ENCODE data around the gene AMDHD2.
A peak's percentile ranks its signal among the peaks of the same experiment; 100 is the strongest.

Gene AMDHD2

DNA sequence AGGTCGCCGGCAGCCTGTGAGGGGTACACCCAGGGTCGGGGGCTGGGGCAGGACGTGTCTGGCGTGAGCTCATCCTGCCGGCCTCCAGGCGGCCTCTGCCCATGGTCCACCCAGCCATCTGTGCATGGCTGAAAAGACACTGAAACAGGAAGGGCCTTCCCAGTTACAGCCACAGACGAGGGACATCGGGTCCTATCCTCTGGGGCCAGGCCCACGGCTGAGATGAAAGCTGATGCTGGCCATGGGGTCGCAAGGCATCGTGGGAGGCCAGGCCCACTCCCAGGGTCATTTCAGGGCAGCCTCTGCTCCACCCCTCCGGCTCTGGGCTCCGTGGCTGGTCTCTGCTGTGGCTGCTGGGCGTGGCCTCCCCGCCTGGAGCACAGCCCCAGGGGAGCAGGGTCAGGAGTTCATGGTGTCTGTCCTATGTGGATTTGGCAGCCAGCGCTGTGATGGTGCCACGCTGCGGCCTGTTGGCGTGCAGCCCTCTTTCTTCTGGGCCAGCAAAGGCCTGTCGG lies 23.0 kb upstream of the AMDHD2 start:
- TF ChIP-seq NFIC (IDR thresholded peaks at IDR 0.05) (0 out of 2 replicates have a peak, but pooled peaks have one; percentile 34), TAF1 (IDR thresholded peaks at IDR 0.05; ENCODE audit: low read depth) (no peak), RAD21 (IDR thresholded peaks at IDR 0.05; ENCODE audit: low read depth) (peak; percentile 13; the same call in 1 of the 2 replicates)

DNA sequence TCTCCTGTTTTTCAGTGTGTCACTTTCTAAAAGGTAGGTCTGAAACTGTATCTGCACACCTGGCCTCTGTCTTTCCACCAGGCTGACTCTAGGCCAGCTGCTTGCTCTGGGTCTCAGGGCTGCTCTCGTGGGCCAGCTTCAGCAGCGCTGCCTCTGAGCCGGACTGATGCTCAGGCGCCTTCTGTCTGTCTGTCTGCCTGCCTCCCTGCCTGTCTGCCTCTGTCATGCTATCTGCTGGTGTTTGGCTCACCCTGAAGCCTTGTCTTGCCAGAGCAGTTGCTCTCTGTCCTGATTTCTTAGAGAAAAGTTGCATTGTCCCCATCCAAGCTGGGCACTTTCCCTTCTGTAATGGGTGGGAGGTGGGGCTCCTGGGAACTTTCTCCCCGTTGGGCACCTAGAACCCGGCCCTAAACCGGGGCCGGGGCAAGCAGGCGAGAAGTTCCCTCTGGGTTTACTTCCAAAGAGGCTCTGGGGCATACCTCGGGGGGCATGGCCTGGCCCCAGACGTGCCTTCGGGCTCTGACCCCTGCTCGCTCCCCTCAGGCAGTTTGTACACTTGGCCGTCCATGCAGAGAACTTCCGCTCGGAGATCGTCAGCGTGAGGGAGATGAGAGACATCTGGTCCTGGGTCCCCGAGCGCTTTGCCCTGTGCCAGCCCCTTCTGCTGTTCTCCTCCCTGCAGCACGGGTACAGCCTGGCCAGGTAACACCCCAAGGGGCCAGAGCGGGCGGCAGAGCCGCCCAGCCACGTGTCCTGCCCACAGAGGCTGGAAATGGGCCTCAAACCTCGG lies 22.3 kb upstream of the AMDHD2 start:
- TF ChIP-seq, protein P1, sequence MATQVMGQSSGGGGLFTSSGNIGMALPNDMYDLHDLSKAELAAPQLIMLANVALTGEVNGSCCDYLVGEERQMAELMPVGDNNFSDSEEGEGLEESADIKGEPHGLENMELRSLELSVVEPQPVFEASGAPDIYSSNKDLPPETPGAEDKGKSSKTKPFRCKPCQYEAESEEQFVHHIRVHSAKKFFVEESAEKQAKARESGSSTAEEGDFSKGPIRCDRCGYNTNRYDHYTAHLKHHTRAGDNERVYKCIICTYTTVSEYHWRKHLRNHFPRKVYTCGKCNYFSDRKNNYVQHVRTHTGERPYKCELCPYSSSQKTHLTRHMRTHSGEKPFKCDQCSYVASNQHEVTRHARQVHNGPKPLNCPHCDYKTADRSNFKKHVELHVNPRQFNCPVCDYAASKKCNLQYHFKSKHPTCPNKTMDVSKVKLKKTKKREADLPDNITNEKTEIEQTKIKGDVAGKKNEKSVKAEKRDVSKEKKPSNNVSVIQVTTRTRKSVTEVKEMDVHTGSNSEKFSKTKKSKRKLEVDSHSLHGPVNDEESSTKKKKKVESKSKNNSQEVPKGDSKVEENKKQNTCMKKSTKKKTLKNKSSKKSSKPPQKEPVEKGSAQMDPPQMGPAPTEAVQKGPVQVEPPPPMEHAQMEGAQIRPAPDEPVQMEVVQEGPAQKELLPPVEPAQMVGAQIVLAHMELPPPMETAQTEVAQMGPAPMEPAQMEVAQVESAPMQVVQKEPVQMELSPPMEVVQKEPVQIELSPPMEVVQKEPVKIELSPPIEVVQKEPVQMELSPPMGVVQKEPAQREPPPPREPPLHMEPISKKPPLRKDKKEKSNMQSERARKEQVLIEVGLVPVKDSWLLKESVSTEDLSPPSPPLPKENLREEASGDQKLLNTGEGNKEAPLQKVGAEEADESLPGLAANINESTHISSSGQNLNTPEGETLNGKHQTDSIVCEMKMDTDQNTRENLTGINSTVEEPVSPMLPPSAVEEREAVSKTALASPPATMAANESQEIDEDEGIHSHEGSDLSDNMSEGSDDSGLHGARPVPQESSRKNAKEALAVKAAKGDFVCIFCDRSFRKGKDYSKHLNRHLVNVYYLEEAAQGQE (IDR thresholded peaks at IDR 0.05; ENCODE audit: low read depth): no peak
- TF ChIP-seq YY1 (IDR thresholded peaks at IDR 0.05; ENCODE audit: low read depth): no peak
- TF ChIP-seq, protein P2, sequence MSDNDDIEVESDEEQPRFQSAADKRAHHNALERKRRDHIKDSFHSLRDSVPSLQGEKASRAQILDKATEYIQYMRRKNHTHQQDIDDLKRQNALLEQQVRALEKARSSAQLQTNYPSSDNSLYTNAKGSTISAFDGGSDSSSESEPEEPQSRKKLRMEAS (IDR thresholded peaks at IDR 0.05): no peak
- no peak for TF ChIP-seq EP300 (IDR thresholded peaks at IDR 0.05; ENCODE audit: borderline replicate concordance)
- TF ChIP-seq RAD21 (IDR thresholded peaks at IDR 0.05; ENCODE audit: low read depth): no peak
- TF ChIP-seq TEAD4 (IDR thresholded peaks at IDR 0.05): no peak
- no peak for TF ChIP-seq CREB1 (IDR thresholded peaks at IDR 0.05; ENCODE audit: low read depth)
- TF ChIP-seq, protein P3, sequence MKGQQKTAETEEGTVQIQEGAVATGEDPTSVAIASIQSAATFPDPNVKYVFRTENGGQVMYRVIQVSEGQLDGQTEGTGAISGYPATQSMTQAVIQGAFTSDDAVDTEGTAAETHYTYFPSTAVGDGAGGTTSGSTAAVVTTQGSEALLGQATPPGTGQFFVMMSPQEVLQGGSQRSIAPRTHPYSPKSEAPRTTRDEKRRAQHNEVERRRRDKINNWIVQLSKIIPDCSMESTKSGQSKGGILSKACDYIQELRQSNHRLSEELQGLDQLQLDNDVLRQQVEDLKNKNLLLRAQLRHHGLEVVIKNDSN (IDR thresholded peaks at IDR 0.05): no peak
- no peak for TF ChIP-seq TAF1 (IDR thresholded peaks at IDR 0.05; ENCODE audit: low read depth)
- no peak for TF ChIP-seq NFIC (IDR thresholded peaks at IDR 0.05)
- TF ChIP-seq TCF12 (IDR thresholded peaks at IDR 0.05; ENCODE audit: low read depth): no peak
- TF ChIP-seq ZBTB7A (IDR thresholded peaks at IDR 0.05; ENCODE audit: low read depth): no peak
- TF ChIP-seq FOXM1 (IDR thresholded peaks at IDR 0.05; ENCODE audit: borderline replicate concordance, low read depth): no peak
- no peak for TF ChIP-seq EGR1 (IDR thresholded peaks at IDR 0.05)

DNA sequence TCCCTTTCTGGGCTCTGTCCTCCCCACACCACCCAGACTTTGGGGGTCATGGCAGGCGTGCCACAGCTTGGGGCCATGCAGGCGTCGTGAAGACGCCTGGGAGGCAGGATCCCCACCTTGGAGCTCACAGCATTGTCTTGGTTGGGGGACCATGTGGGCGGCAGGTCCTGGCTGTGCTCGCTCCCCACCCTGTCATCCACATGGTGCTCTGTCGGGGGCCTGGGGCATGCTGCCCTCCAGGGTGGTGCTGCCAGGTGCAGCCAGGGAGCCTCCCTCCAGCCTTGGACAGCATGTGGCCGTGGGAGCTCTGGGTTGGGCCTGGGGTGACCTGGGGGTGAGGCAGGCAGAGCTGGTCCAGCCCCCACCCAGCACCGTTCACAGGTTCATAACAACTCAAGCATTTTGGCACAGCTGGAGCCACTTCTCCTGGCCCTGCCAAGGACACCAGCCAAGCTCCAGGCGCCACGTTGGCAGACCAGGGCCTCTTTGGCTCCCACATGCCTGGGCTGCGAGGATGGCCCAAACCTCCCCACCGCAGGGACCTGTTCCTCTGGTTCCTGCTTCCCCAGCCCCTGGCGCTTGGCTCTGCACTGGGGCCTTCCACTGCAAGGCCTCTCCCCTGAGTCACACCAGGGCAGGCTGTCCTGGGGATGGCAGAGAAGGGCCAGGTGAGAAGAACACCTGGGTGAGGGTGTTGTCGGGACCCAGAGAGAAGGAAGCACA lies 21.5 kb upstream of the AMDHD2 start:
- TF ChIP-seq, protein P1 (IDR thresholded peaks at IDR 0.05; ENCODE audit: low read depth): no peak
- no peak for TF ChIP-seq ZBTB7A (IDR thresholded peaks at IDR 0.05; ENCODE audit: low read depth)
- TF ChIP-seq, protein P3 (IDR thresholded peaks at IDR 0.05): no peak
- no peak for TF ChIP-seq FOXM1 (IDR thresholded peaks at IDR 0.05; ENCODE audit: borderline replicate concordance, low read depth)
- TF ChIP-seq TCF12 (IDR thresholded peaks at IDR 0.05; ENCODE audit: low read depth): no peak
- no peak for TF ChIP-seq NFIC (IDR thresholded peaks at IDR 0.05)
- TF ChIP-seq YY1 (IDR thresholded peaks at IDR 0.05; ENCODE audit: low read depth): no peak
- TF ChIP-seq, protein P2 (IDR thresholded peaks at IDR 0.05): no peak
- no peak for TF ChIP-seq EGR1 (IDR thresholded peaks at IDR 0.05)
- TF ChIP-seq RAD21 (IDR thresholded peaks at IDR 0.05; ENCODE audit: low read depth): no peak
- no peak for TF ChIP-seq EP300 (IDR thresholded peaks at IDR 0.05; ENCODE audit: borderline replicate concordance)
- no peak for TF ChIP-seq TEAD4 (IDR thresholded peaks at IDR 0.05)
- no peak for TF ChIP-seq TAF1 (IDR thresholded peaks at IDR 0.05; ENCODE audit: low read depth)
- TF ChIP-seq CREB1 (IDR thresholded peaks at IDR 0.05; ENCODE audit: low read depth): no peak

DNA sequence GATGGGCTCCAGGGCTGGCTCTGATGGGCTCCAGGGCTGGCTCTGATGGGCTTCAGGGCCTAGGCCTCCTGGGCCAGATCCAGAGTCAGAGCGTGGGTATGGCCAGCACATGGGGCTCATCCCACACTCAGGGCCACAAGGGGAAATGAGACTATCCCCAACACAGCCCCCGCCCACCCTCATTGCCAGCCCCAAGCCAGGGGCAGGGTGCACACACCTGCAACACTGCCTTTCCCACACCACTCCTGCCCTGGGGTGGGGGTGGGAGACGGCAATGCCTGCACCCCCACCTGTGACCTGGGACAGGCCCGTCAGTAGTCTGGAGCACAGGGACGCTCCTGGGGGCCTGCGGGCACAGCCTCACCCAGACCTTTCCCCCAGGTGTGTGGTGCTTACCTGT lies 20.7 kb upstream of the AMDHD2 start:
- TF ChIP-seq, protein P3 (IDR thresholded peaks at IDR 0.05): no peak

DNA sequence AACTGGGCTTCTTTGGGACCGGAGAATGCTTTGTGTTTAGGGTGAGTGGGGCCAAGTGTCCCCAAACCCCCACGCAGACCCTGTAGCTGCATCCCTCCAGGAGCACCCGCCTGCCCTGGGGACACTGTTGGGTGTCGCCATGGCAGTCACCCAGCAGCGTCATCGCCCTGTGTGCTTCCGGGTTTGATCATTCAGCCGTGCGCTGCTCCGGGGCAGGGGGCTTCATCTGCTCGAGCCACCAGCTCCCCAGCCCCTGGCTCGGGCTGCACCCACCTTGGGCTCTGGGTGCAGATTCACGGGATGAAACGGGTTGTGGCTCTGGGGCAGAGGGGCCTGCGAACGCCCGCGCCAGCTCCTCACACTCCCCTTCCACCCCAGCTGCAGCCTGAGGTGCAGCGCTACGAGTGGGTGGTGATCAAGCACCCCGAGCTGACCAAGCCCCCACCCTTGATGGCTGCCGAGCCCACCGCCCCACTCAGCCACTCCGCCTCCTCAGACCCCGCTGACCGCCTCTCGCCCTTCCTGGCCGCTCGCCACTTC lies 20.2 kb upstream of the AMDHD2 start:
- TF ChIP-seq NFIC (IDR thresholded peaks at IDR 0.05) (no peak), CEBPB (IDR thresholded peaks at IDR 0.05) (no peak), RAD21 (IDR thresholded peaks at IDR 0.05; ENCODE audit: low read depth) (no peak), TEAD4 (IDR thresholded peaks at IDR 0.05) (no peak), YY1 (IDR thresholded peaks at IDR 0.05; ENCODE audit: low read depth) (no peak), ZBTB7A (IDR thresholded peaks at IDR 0.05; ENCODE audit: low read depth) (no peak)
- TF ChIP-seq, protein P3 (IDR thresholded peaks at IDR 0.05): no peak
- TF ChIP-seq, protein P2 (IDR thresholded peaks at IDR 0.05): no peak
- TF ChIP-seq, protein P1 (IDR thresholded peaks at IDR 0.05; ENCODE audit: low read depth): no peak
